ENCODE data around the gene KIAA0319L. TPM values are rescaled to one million over a fixed set of nuclear protein-coding genes. Genes with fewer than 3 reads are reported as not detected.

KIAA0319L gene
- total RNA-seq, 2 donors from 2014 or later = 68.4 to 77.6 TPM

- Histone ChIP-seq H3K36me3 (ENCODE audit: control insufficient read depth, insufficient read depth, low read length) (peaks cover 22% of the 10 kb centered on the region), H3K9me3 (ENCODE audit: control insufficient read depth, low read length) (no peaks in the 10 kb centered on the region), H3K27ac (ENCODE audit: low read depth, low read length) (no peak overlapping the region), H3K4me3 (ENCODE audit: low read length) (no peak overlapping the region), H3K9ac (ENCODE audit: extremely low read depth, low read length, poor library complexity, severe bottlenecking) (no peak overlapping the region), H3K4me1 (ENCODE audit: control insufficient read depth, insufficient read depth, low read length) (peaks cover 4% of the 10 kb centered on the region), H3K27me3 (ENCODE audit: control insufficient read depth, insufficient read depth, low read length, poor library complexity, severe bottlenecking) (no peaks in the 10 kb centered on the region)
- peaks cover 25% of the 10 kb centered on the region for H3K36me3 Mint-ChIP-seq (ENCODE audit: low read depth)
- no peak for DNase-seq
- no peak for TF ChIP-seq CTCF (conservative IDR thresholded peaks at IDR 0.05)
- H3K4me1 Mint-ChIP-seq = peaks cover 6% of the 10 kb centered on the region
- 89 to 98% methylated on average over 6 to 11 of the region's 11 CpGs for WGBS, 2 experiments (ENCODE audit: insufficient coverage in 1 of 2, insufficient read length in 1 of 2)
- H3K4me3 Mint-ChIP-seq = no peak overlapping the region
- H3K27ac Mint-ChIP-seq = no peak overlapping the region
- no peaks in the 10 kb centered on the region for H3K27me3 Mint-ChIP-seq (ENCODE audit: insufficient read depth)
- H3K9me3 Mint-ChIP-seq = no peaks in the 10 kb centered on the region
These were observed 4.2 kb upstream of the KIAA0319L start for GRCh38 chr1:35561297-35561971.

- Mint-ChIP-seq H3K36me3 (ENCODE audit: low read depth) (peaks cover 25% of the 10 kb centered on the region), H3K4me1 (peaks cover 15% of the 10 kb centered on the region), H3K9me3 (no peaks in the 10 kb centered on the region), H3K4me3 (no peak overlapping the region), H3K27me3 (ENCODE audit: insufficient read depth) (no peaks in the 10 kb centered on the region), H3K27ac (no peak overlapping the region)
- TF ChIP-seq CTCF (conservative IDR thresholded peaks at IDR 0.05) = no peak
- Histone ChIP-seq H3K36me3 (ENCODE audit: control insufficient read depth, insufficient read depth, low read length) (peaks cover 22% of the 10 kb centered on the region), H3K27me3 (ENCODE audit: control insufficient read depth, insufficient read depth, low read length, poor library complexity, severe bottlenecking) (no peaks in the 10 kb centered on the region), H3K9me3 (ENCODE audit: control insufficient read depth, low read length) (no peaks in the 10 kb centered on the region), H3K4me3 (ENCODE audit: low read length) (no peak overlapping the region), H3K27ac (ENCODE audit: low read depth, low read length) (no peak overlapping the region), H3K4me1 (ENCODE audit: control insufficient read depth, insufficient read depth, low read length) (peaks cover 2% of the 10 kb centered on the region), H3K9ac (ENCODE audit: extremely low read depth, low read length, poor library complexity, severe bottlenecking) (no peak overlapping the region)
- WGBS, 2 experiments (ENCODE audit: insufficient coverage in 1 of 2, insufficient read length in 1 of 2) = 92 to 93% methylated on average over 28 to 44 of the region's 44 CpGs
- DNase-seq = no peak
These were observed 3.3 kb upstream of the KIAA0319L start for GRCh38 chr1:35560256-35561225.

- peaks cover 21% of the 10 kb centered on the region for H3K36me3 Mint-ChIP-seq (ENCODE audit: low read depth)
- no peaks in the 10 kb centered on the region for H3K9me3 ChIP-seq (ENCODE audit: control insufficient read depth, low read length)
- H3K9me3 Mint-ChIP-seq = no peaks in the 10 kb centered on the region
- no peak overlapping the region for H3K27ac Mint-ChIP-seq
- H3K4me3 ChIP-seq (ENCODE audit: low read length) = no peak overlapping the region
- peaks cover 9% of the 10 kb centered on the region for H3K4me1 ChIP-seq (ENCODE audit: control insufficient read depth, insufficient read depth, low read length)
- TF ChIP-seq CTCF (conservative IDR thresholded peaks at IDR 0.05) = no peak
- no peaks in the 10 kb centered on the region for H3K27me3 ChIP-seq (ENCODE audit: control insufficient read depth, insufficient read depth, low read length, poor library complexity, severe bottlenecking)
- H3K4me3 Mint-ChIP-seq = no peak overlapping the region
- no peaks in the 10 kb centered on the region for H3K27me3 Mint-ChIP-seq (ENCODE audit: insufficient read depth)
- DNase-seq = no peak
- 92 to 95% methylated on average over 6 to 7 of the region's 7 CpGs for WGBS, 2 experiments (ENCODE audit: insufficient coverage in 1 of 2, insufficient read length in 1 of 2)
- H3K9ac ChIP-seq (ENCODE audit: extremely low read depth, low read length, poor library complexity, severe bottlenecking) = no peak overlapping the region
- H3K36me3 ChIP-seq (ENCODE audit: control insufficient read depth, insufficient read depth, low read length) = peaks cover 18% of the 10 kb centered on the region
- H3K4me1 Mint-ChIP-seq = peaks cover 24% of the 10 kb centered on the region
- no peak overlapping the region for H3K27ac ChIP-seq (ENCODE audit: low read depth, low read length)
These were observed 2.2 kb upstream of the KIAA0319L start for GRCh38 chr1:35559317-35559944.
